OCI-LY7 (cell line): Measurements from ENCODE around the gene SLC2A4. TPM values are rescaled to one million over a fixed set of nuclear protein-coding genes. Genes with fewer than 3 reads are reported as not detected.

Experiments used
- BruUV-seq: library from RNA; stranded (reverse); fragments of 400-500 nt; replicated peaks from 2 replicates; lab custom pipeline; 2021; lab: Mats Ljungman, UMichigan
- CTCF ChIA-PET: fragments of 300-600 bp; sonication (Branson Sonifier 250); formaldehyde crosslinking; loops from one replicate; lab custom pipeline; 2022; ENCODE audit warnings: antibody characterized with exemption; ENCODE audit not compliant: unreplicated experiment; lab: Charles Lee
- POLR2A ChIA-PET: fragments of 300-600 bp; sonication (Branson Sonifier 250); formaldehyde crosslinking; loops from one replicate; lab custom pipeline; 2022; ENCODE audit warnings: antibody characterized with exemption; lab: Charles Lee
- DNase-seq: peaks from one replicate; pipeline ENCODE4 v3.0.0-alpha.2; 2015; ENCODE audit warnings: low spot score
- H2AFZ ChIP-seq: fragments of 200-600 bp; sonication (generic), shearing (Covaris generic); 2 replicates; pipeline ENCODE4 v1.6.1; 2014; ENCODE audit warnings: mild to moderate bottlenecking, antibody characterized with exemption, low read length, moderate library complexity
- H3K27ac ChIP-seq: fragments of 200-600 bp; sonication (generic); 2 replicates; pipeline ENCODE4 v1.5.1; 2014; ENCODE audit warnings: mixed run types, low read depth, mild to moderate bottlenecking, moderate library complexity, low read length, inconsistent platforms; ENCODE audit not compliant: poor library complexity, severe bottlenecking
- H3K36me3 ChIP-seq: fragments of 200-600 bp; sonication (generic); 2 replicates; pipeline ENCODE4 v1.6.1; 2014; ENCODE audit warnings: mild to moderate bottlenecking, antibody characterized with exemption, low read length, moderate library complexity, mixed read lengths; ENCODE audit not compliant: insufficient read depth
- H3K4me1 ChIP-seq: fragments of 200-600 bp; sonication (generic); 2 replicates; pipeline ENCODE4 v1.5.1; 2014; ENCODE audit warnings: mild to moderate bottlenecking, low read length; ENCODE audit not compliant: insufficient read depth, poor library complexity, severe bottlenecking
- H3K4me2 ChIP-seq: fragments of 200-600 bp; sonication (generic); 2 replicates; pipeline ENCODE4 v1.6.1; 2014; ENCODE audit warnings: mild to moderate bottlenecking, low read length
- H3K4me3 ChIP-seq: fragments of 200-600 bp; sonication (generic); 2 replicates; pipeline ENCODE4 v1.5.1; 2014; ENCODE audit warnings: mild to moderate bottlenecking, low read depth, low read length; ENCODE audit not compliant: poor library complexity, severe bottlenecking
- H3K79me2 ChIP-seq: fragments of 200-600 bp; sonication (generic); 2 replicates; pipeline ENCODE4 v1.6.1; 2016; ENCODE audit warnings: low read depth, mild to moderate bottlenecking, low read length, moderate library complexity, mixed read lengths; ENCODE audit not compliant: insufficient read depth
- H3K9me2 ChIP-seq: fragments of 200-600 bp; sonication (generic); 2 replicates; pipeline ENCODE4 v1.6.1; 2016; ENCODE audit warnings: mild to moderate bottlenecking, low read length, mixed read lengths; ENCODE audit not compliant: insufficient read depth
- H3K9me3 ChIP-seq: fragments of 200-600 bp; sonication (generic); 2 replicates; pipeline ENCODE4 v1.6.1; 2014; ENCODE audit warnings: mild to moderate bottlenecking, mixed run types, low read length, mixed read lengths
- H4K20me1 ChIP-seq: fragments of 200-600 bp; sonication (generic); 2 replicates; pipeline ENCODE4 v1.6.1; 2014; ENCODE audit warnings: mild to moderate bottlenecking, antibody characterized with exemption, low read length, moderate library complexity, mixed read lengths; ENCODE audit not compliant: insufficient read depth
- CTCF ChIP-seq: fragments of 200-600 bp; sonication (generic); conservative IDR thresholded peaks from 2 replicates; pipeline ENCODE4 v1.5.1; 2014; ENCODE audit warnings: mild to moderate bottlenecking, antibody characterized with exemption, low read length, moderate library complexity, mixed read lengths
- EZH2phosphoT487 ChIP-seq: fragments of 200-600 bp; sonication (generic); IDR thresholded peaks from 2 replicates; pipeline ENCODE4 v1.6.1; 2018; ENCODE audit warnings: low read depth, borderline replicate concordance, mild to moderate bottlenecking, mixed run types, antibody characterized with exemption, low read length, moderate library complexity, mixed read lengths
- intact Hi-C: fragments of 100-400 bp; cut with micrococcal nuclease; formaldehyde crosslinking; loops from one replicate; pipeline ENCODE4 v1.10.0; 2022; ENCODE audit not compliant: unreplicated experiment
- total RNA-seq, 2 experiments: library from RNA; depleted of rRNA in 1 of 2; stranded (reverse); fragments of >200 nt in 1 of 2; shearing (Covaris generic) in 1 of 2; gene quantifications; 2 replicates each; pipeline ENCODE4 v1.2.3, GENCODE V29; 2014 to 2022

SLC2A4 gene
- total RNA-seq, 2 experiments from 2014 or later = 0.61 to 0.63 TPM

DNA sequence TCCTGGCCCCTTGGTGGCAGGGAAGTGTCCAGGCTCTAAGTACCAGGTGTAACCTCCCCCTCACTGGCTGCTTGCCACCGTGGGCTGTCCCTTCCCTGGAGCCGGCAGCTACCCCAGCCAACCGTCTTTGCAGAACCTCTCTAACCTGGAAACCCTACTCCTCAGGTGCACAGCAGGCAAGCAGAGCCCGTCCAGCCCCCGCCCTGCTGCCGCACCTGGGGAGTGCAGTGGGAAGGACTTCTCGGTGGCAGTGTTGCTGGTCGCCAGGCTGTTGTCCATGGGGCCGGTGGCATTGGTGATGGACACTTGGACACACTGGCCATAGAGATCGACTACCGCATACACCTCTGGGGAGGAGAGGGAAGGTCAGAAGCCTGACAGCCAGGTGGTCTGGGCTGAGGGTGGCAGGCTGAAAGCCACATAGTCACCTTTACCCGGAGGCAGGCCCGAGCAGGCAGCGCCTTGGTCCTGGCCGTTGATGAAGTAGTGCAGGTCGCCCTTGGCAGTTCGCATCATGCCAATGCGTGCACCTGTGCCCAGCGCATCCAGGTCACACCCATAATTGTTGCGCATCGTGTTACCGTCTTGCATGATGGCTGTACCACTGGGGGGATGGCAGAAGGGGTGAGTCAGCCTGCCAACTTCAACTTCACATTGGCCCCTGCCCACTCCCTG is 41.1 kb downstream of the SLC2A4 start:
- H3K36me3 ChIP-seq = peaks cover 86% of the 10 kb centered on the region
- no peak overlapping the region for H3K4me2 ChIP-seq
- intact Hi-C loops = no loop called here
- TF ChIP-seq EZH2phosphoT487 (no peak), CTCF (no peak)
- no peaks in the 10 kb centered on the region for H4K20me1 ChIP-seq
- DNase-seq = no peak
- no peak overlapping the region for H2AFZ ChIP-seq
- no TSS peak for BruUV-seq
- peaks cover under 1% of the 10 kb centered on the region; the same call in 1 of the 2 replicates for H3K79me2 ChIP-seq
- CTCF ChIA-PET = no interaction called here
- H3K4me1 ChIP-seq = peaks cover 5% of the 10 kb centered on the region
- no peaks in the 10 kb centered on the region for H3K9me3 ChIP-seq
- H3K4me3 ChIP-seq = no peak overlapping the region
- H3K9me2 ChIP-seq = no peaks in the 10 kb centered on the region
- H3K27ac ChIP-seq = no peak overlapping the region
- POLR2A ChIA-PET = no interaction called here

GRCh38 chr17:7323731-7324437 is 42.4 kb downstream of the SLC2A4 start:
- Histone ChIP-seq H3K4me3 (no peak overlapping the region), H3K36me3 (peaks cover 73% of the 10 kb centered on the region), H4K20me1 (no peaks in the 10 kb centered on the region), H3K9me3 (no peaks in the 10 kb centered on the region), H3K27ac (no peak overlapping the region), H3K4me1 (peaks cover 14% of the 10 kb centered on the region), H3K9me2 (no peaks in the 10 kb centered on the region), H3K4me2 (no peak overlapping the region), H3K79me2 (peaks cover 12% of the 10 kb centered on the region; the same call in 1 of the 2 replicates), H2AFZ (no peak overlapping the region)
- no TSS peak for BruUV-seq
- ChIA-PET CTCF (interaction anchor here (1.3 kb wide), 1 partner anchor 13 kb away, joined by 4 read pairs; no protein-coding TSS in a partner anchor), POLR2A (no interaction called here)
- DNase-seq = peak; percentile 45
- peak; percentile 94 for TF ChIP-seq CTCF
- no peak for TF ChIP-seq EZH2phosphoT487
- intact Hi-C loops = loop anchor here (1.0 kb wide), 1 partner anchor 21 kb away; no protein-coding TSS in a partner anchor
